IMR-90 (cell line): ENCODE data around the gene BMP2K. TPM values are rescaled to one million over a fixed set of nuclear protein-coding genes. Genes with fewer than 3 reads are reported as not detected.

Experiments
- ATAC-seq: fragments of 200-7000 bp; cut with Tn5 transposase; 2 replicates; pipeline ENCODE4 v1.9.1; 2020; ENCODE audit warnings: low read depth, mild to moderate bottlenecking, moderate library complexity
- BruUV-seq: library from RNA; stranded (reverse); fragments of 400-500 nt; replicated peaks from 2 replicates; lab custom pipeline; 2021; lab: Mats Ljungman, UMichigan
- CTCF ChIA-PET: fragments of 300-600 bp; formaldehyde crosslinking; extraction: SDS; loops from one replicate; lab custom pipeline; 2021; ENCODE audit warnings: antibody characterized with exemption; lab: Yijun Ruan, JAX
- POLR2A ChIA-PET: fragments of 300-600 bp; sonication (Branson Sonifier 250); formaldehyde crosslinking; loops from one replicate; lab custom pipeline; 2022; ENCODE audit warnings: antibody characterized with exemption; ENCODE audit not compliant: unreplicated experiment; lab: Charles Lee
- DNase-seq: peaks from one replicate; pipeline ENCODE4 v3.0.0; 2013
- H2AFZ ChIP-seq: replicated peaks from 2 replicates; pipeline ENCODE3; 2013; ENCODE audit warnings: low read length, mild to moderate bottlenecking; ENCODE audit not compliant: poor library complexity
- H2AK5ac ChIP-seq: 2 replicates; pipeline ENCODE4 v1.6.1; 2013; ENCODE audit warnings: low read depth, low read length, inconsistent platforms
- H2AK9ac ChIP-seq: replicated peaks from 2 replicates; pipeline ENCODE3; 2013; ENCODE audit warnings: mild to moderate bottlenecking, low read depth, low read length, moderate library complexity; ENCODE audit not compliant: poor library complexity
- H2BK120ac ChIP-seq: 2 replicates; pipeline ENCODE4 v1.6.1; 2013; ENCODE audit warnings: low read depth, low read length, inconsistent platforms
- H2BK15ac ChIP-seq: 3 replicates; pipeline ENCODE4 v1.6.1; 2013; ENCODE audit warnings: low read depth, low read length, inconsistent platforms
- H2BK20ac ChIP-seq: 2 replicates; pipeline ENCODE4 v1.6.1; 2013; ENCODE audit warnings: low read depth, mild to moderate bottlenecking, inconsistent platforms, low read length, moderate library complexity
- H2BK5ac ChIP-seq: 2 replicates; pipeline ENCODE4 v1.6.1; 2013; ENCODE audit warnings: mild to moderate bottlenecking, low read depth, low read length, inconsistent platforms; ENCODE audit not compliant: poor library complexity, severe bottlenecking
- H3K14ac ChIP-seq: replicated peaks from 2 replicates; pipeline ENCODE4 v1.6.1; 2013; ENCODE audit warnings: low read depth, low read length, inconsistent platforms
- H3K18ac ChIP-seq: 2 replicates; pipeline ENCODE4 v1.6.1; 2013; ENCODE audit warnings: low read depth, low read length, control low read depth
- H3K23ac ChIP-seq: 2 replicates; pipeline ENCODE4 v1.6.1; 2013; ENCODE audit warnings: low read depth, low read length, inconsistent platforms
- H3K27ac ChIP-seq: 2 replicates; pipeline ENCODE4 v1.5.1; 2013; ENCODE audit warnings: mild to moderate bottlenecking, control low read depth, low read length; ENCODE audit not compliant: insufficient read depth
- H3K27me3 ChIP-seq: 2 replicates; pipeline ENCODE4 v1.6.1; 2013; ENCODE audit warnings: low read length; ENCODE audit not compliant: control insufficient read depth, insufficient read depth
- H3K36me3 ChIP-seq: 2 replicates; pipeline ENCODE4 v1.6.1; 2013; ENCODE audit warnings: low read length, mixed read lengths; ENCODE audit not compliant: control insufficient read depth, insufficient read depth
- H3K4ac ChIP-seq: 2 replicates; pipeline ENCODE4 v1.6.1; 2013; ENCODE audit warnings: low read depth, low read length, inconsistent platforms
- H3K4me1 ChIP-seq: 2 replicates; pipeline ENCODE4 v1.6.1; 2013; ENCODE audit warnings: low read length, mixed read lengths; ENCODE audit not compliant: control insufficient read depth, insufficient read depth
- H3K4me2 ChIP-seq: 2 replicates; pipeline ENCODE4 v1.6.1; 2013; ENCODE audit warnings: low read depth, mild to moderate bottlenecking, control low read depth, low read length, moderate library complexity
- H3K4me3 ChIP-seq: 2 replicates; pipeline ENCODE4 v1.5.1; 2013; ENCODE audit warnings: low read depth, mild to moderate bottlenecking, control low read depth, low read length, moderate library complexity; ENCODE audit not compliant: insufficient read depth
- H3K56ac ChIP-seq: 2 replicates; pipeline ENCODE4 v1.6.1; 2013; ENCODE audit warnings: low read length, inconsistent platforms; ENCODE audit not compliant: insufficient read depth; ENCODE audit errors: extremely low read depth
- H3K79me1 ChIP-seq, 2 experiments: 2 replicates each; pipeline ENCODE4 v1.6.1; 2013; ENCODE audit warnings: low read length in 2 of 2, inconsistent platforms in 1 of 2, low read depth in 1 of 2
- H3K9ac ChIP-seq: 2 replicates; pipeline ENCODE4 v1.6.1; 2013; ENCODE audit warnings: low read depth, low read length, control low read depth
- H3K9me1 ChIP-seq: 2 replicates; pipeline ENCODE4 v1.6.1; 2013; ENCODE audit warnings: low read length, inconsistent platforms; ENCODE audit not compliant: insufficient read depth
- H3K9me3 ChIP-seq: 2 replicates; pipeline ENCODE4 v1.6.1; 2013; ENCODE audit warnings: low read length; ENCODE audit not compliant: control insufficient read depth, insufficient read depth
- H4K20me1 ChIP-seq: 2 replicates; pipeline ENCODE4 v1.6.1; 2013; ENCODE audit warnings: low read length, inconsistent platforms; ENCODE audit not compliant: insufficient read depth
- H4K5ac ChIP-seq: 2 replicates; pipeline ENCODE4 v1.6.1; 2013; ENCODE audit warnings: mild to moderate bottlenecking, low read depth, low read length, control low read depth
- H4K8ac ChIP-seq, 2 experiments: 2 replicates each; pipeline ENCODE4 v1.6.1; 2013; ENCODE audit warnings: low read depth in 2 of 2, low read length in 2 of 2, control low read depth in 1 of 2, inconsistent platforms in 1 of 2
- H4K91ac ChIP-seq: 2 replicates; pipeline ENCODE4 v1.6.1; 2013; ENCODE audit warnings: low read depth, low read length, inconsistent platforms; ENCODE audit not compliant: insufficient read depth
- MAFK ChIP-seq: IDR thresholded peaks from 2 replicates; pipeline ENCODE4 v1.6.1; 2012; ENCODE audit warnings: low read depth, low read length, improper control_type of control experiment
- MXI1 ChIP-seq: IDR thresholded peaks from 2 replicates; pipeline ENCODE4 v1.6.1; 2012; ENCODE audit warnings: low read depth, mild to moderate bottlenecking, low read length, moderate library complexity, borderline replicate concordance
- WGBS, 2 experiments: methylation state at CpG; one replicate each; pipeline versions ENCODE4 v1.1.5 to v1.1.7; 2013; ENCODE audit warnings: missing lambda C conversion rate in 2 of 2; ENCODE audit not compliant: insufficient read length in 1 of 2; ENCODE audit errors: extremely low coverage in 2 of 2; 5-methylcytosine and 5-hydroxymethylcytosine counted together
- dilution Hi-C: fragments of 300-500 bp; cut with HindIII; formaldehyde crosslinking; loops from one replicate; pipeline ENCODE4 v1.14.3; 2018; ENCODE audit warnings: low sequenced_read_pairs; ENCODE audit not compliant: unreplicated experiment
- in situ Hi-C: fragments of 300-500 bp; cut with MboI; formaldehyde crosslinking; loops from 3 replicates; pipeline ENCODE4 v1.14.3; 2019; ENCODE audit warnings: low sequenced_read_pairs, inconsistent platforms, mixed read lengths
- intact Hi-C: fragments of 100-400 bp; cut with micrococcal nuclease; formaldehyde crosslinking; loops from 2 replicates; pipeline ENCODE4 v1.10.0; 2022
- polyA plus RNA-seq, 3 experiments: library from polyadenylated mRNA; depleted of rRNA; stranded (reverse); fragments of >200 nt; gene quantifications; 2 replicates each; pipeline ENCODE4 v1.2.3, GENCODE V29; 2012; ENCODE audit warnings: low replicate concordance in 1 of 3
- total RNA-seq: library from RNA; depleted of rRNA; stranded (reverse); fragments of >200 nt; gene quantifications from 2 replicates; pipeline ENCODE4 v1.2.3, GENCODE V29; 2012

BMP2K gene
- total and polyA plus RNA-seq, 2 of the 4 experiments (the other 2 are of a cell fraction), result 15.8 to 46.1 TPM

- POLR2A ChIA-PET, result interaction anchor here (0.5 kb wide), 1 partner anchor 148 kb away, joined by 8 read pairs; no protein-coding TSS in a partner anchor
- Histone ChIP-seq H3K4me3 (no peak overlapping the region), H3K4me2 (no peak overlapping the region), H2AK9ac (no peak overlapping the region), H3K36me3 (peaks cover 5% of the 10 kb centered on the region; the same call in 1 of the 2 replicates), H2AFZ (no peak overlapping the region), H2BK5ac (no peak overlapping the region), H2BK20ac (no peak overlapping the region), H3K14ac (no peak overlapping the region), H4K20me1 (no peaks in the 10 kb centered on the region), H2AK5ac (no peak overlapping the region), H3K23ac (no peak overlapping the region), H3K56ac (no peak overlapping the region), H3K27ac (no peak overlapping the region), H2BK120ac (no peak overlapping the region), H3K18ac (no peak overlapping the region), H3K27me3 (no peaks in the 10 kb centered on the region), H2BK15ac (no peak overlapping the region), H3K4me1 (peaks cover 2% of the 10 kb centered on the region; the same call in 1 of the 2 replicates), H3K79me1 (no peaks in the 10 kb centered on the region), H3K9me1 (no peaks in the 10 kb centered on the region), H4K5ac (no peak overlapping the region), H3K4ac (no peak overlapping the region), H3K9me3 (no peaks in the 10 kb centered on the region), H4K91ac (no peak overlapping the region), H4K8ac (no peak overlapping the region), H3K9ac (no peak overlapping the region)
- no peak for TF ChIP-seq MAFK
- no peak for TF ChIP-seq MXI1
- dilution Hi-C loops (no loop called here), intact Hi-C loops (loop anchor here (2.0 to 10.0 kb wide), 2 partner anchors 73 to 309 kb away; no protein-coding TSS in a partner anchor), in situ Hi-C loops (no loop called here)
- CTCF ChIA-PET, result interaction anchor here (0.5 to 0.7 kb wide), 2 partner anchors 261 to 270 kb away, joined by 3 to 6 read pairs; no protein-coding TSS in a partner anchor
- WGBS, 2 experiments, result no CpG with 5 or more reads among the region's 4 CpGs
- ATAC-seq, result no peak
- DNase-seq, result no peak
- BruUV-seq, result no TSS peak
Measured at GRCh38 chr4:78923464-78924312, 147.5 kb downstream of the BMP2K start.
